Measurements from ENCODE around the gene KRT222. TPM values are rescaled to one million over a fixed set of nuclear protein-coding genes. Genes with fewer than 3 reads are reported as not detected.

Gene KRT222
- total and polyA plus RNA-seq, 4 experiments from 2014 or later, result not detected

DNA sequence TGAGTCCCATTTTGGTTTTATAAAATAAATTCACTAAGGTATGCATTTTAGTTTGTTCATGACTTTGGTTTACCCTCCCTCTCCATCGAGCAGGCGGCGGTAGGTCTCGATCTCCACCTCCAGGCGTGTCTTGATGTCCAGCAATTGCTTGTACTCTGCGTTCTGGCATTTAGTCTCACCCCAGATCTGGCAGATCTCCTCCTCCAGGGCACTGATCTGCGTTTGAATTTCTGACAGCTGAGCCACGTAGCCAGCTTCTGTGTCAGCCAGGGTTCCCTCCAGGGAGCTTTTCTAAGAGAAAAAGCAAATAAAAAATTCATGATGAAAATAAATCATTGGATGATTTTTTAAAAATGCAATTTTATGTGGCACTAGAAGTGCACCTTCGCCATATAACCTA, 34.4 kb upstream of the KRT222 start:
- no peak overlapping the region for H3K4me3 Mint-ChIP-seq

DNA sequence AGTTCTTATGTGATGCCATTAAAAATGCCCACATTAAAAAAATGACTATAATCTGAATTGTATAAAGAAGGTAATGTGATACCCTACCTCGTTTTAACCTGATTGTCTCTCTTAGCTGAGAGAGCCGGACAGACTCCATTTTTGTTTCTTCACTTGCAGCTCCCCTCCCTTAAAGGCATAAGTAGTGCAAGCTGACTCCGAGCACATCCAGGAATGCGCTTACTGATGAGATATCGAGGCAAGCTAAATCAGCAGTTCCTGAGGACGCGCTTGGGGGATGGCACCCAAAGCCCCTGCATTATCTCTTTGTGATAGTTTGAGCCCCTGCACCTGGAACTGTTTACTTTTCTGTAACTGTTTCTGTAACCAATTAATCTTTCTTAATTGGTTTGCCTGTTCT, 32.3 kb upstream of the KRT222 start:
- ChIA-PET CTCF (ENCODE audit: partially characterized antibody) (no interaction called here), POLR2A (ENCODE audit: partially characterized antibody) (no interaction called here)
- H3K27me3 ChIP-seq (ENCODE audit: insufficient read depth, low read length), result no peaks in the 10 kb centered on the region
- no peaks in the 10 kb centered on the region for H3K9me3 Mint-ChIP-seq
- H3K27ac ChIP-seq (ENCODE audit: low read depth, low read length), result no peak overlapping the region
- no peak overlapping the region for H3K27ac Mint-ChIP-seq
- H3K27me3 Mint-ChIP-seq, result peaks cover 11 to 25% of the 10 kb centered on the region in 2 donors
- H3K36me3 Mint-ChIP-seq, result no peaks in the 10 kb centered on the region
- intact Hi-C loops (cut with micrococcal nuclease), result no loop called here
- H3K4me1 Mint-ChIP-seq, result peaks cover 0 to 8% (median 0%) of the 10 kb centered on the region in 4 donors
- no peaks in the 10 kb centered on the region for H3K9me3 ChIP-seq (ENCODE audit: control insufficient read depth in 1 of 2, low read length in 2 of 2)
- H3K4me3 ChIP-seq (ENCODE audit: low read length in 2 of 2), result no peak overlapping the region
- no peak for DNase-seq
- no peaks in the 10 kb centered on the region for H3K36me3 ChIP-seq (ENCODE audit: insufficient read depth, low read length)
- no peaks in the 10 kb centered on the region for H3K4me1 ChIP-seq (ENCODE audit: insufficient read depth, low read length)
- no peak overlapping the region for H3K4me3 Mint-ChIP-seq

More for the DNA sequence above, 34.4 kb upstream of the KRT222 start:
- Mint-ChIP-seq H3K27me3 (peaks cover 13 to 27% of the 10 kb centered on the region in 2 donors), H3K4me1 (peaks cover 0 to 8% (median 0%) of the 10 kb centered on the region in 4 donors), H3K9me3 (no peaks in the 10 kb centered on the region), H3K36me3 (no peaks in the 10 kb centered on the region), H3K27ac (no peak overlapping the region)
- DNase-seq, result no peak
- no peaks in the 10 kb centered on the region for H3K9me3 ChIP-seq (ENCODE audit: control insufficient read depth in 1 of 2, low read length in 2 of 2)
- intact Hi-C loops (cut with micrococcal nuclease), result no loop called here
- H3K27ac ChIP-seq (ENCODE audit: low read depth, low read length), result no peak overlapping the region
- H3K36me3 ChIP-seq (ENCODE audit: insufficient read depth, low read length), result no peaks in the 10 kb centered on the region
- no peak overlapping the region for H3K4me3 ChIP-seq (ENCODE audit: low read length in 2 of 2)
- ChIA-PET POLR2A (ENCODE audit: partially characterized antibody) (no interaction called here), CTCF (ENCODE audit: partially characterized antibody) (no interaction called here)
- no peaks in the 10 kb centered on the region for H3K27me3 ChIP-seq (ENCODE audit: insufficient read depth, low read length)
- no peaks in the 10 kb centered on the region for H3K4me1 ChIP-seq (ENCODE audit: insufficient read depth, low read length)

DNA sequence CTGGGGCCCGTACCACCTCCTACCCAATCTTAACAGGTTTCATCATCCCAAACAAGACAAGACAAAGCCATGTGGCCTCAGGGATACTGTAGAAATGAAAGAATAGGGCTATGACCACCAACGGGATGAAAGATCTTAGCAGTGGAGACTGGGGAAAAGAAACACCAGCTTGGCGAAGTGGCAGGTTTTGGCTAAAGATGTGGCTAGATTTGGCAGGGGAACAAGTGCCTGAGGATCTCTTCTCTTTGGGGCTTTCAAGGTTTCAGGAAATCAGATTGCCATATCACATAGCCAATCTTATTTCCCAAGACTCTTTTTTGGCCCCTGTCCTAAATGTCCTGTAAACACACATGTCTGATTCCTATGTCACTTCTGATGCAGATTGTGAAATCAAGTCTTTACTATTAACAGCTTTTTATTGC, 31.7 kb upstream of the KRT222 start:
- no peak overlapping the region for H3K4me3 ChIP-seq (ENCODE audit: low read length in 2 of 2)
- no peaks in the 10 kb centered on the region for H3K27me3 ChIP-seq (ENCODE audit: insufficient read depth, low read length)
- H3K4me1 ChIP-seq (ENCODE audit: insufficient read depth, low read length), result no peaks in the 10 kb centered on the region
- no peaks in the 10 kb centered on the region for H3K36me3 Mint-ChIP-seq
- H3K27ac Mint-ChIP-seq, result no peak overlapping the region
- H3K4me3 Mint-ChIP-seq, result no peak overlapping the region
- no peaks in the 10 kb centered on the region for H3K9me3 ChIP-seq (ENCODE audit: control insufficient read depth in 1 of 2, low read length in 2 of 2)
- peaks cover 11 to 26% of the 10 kb centered on the region in 2 donors for H3K27me3 Mint-ChIP-seq
- no peak for DNase-seq
- intact Hi-C loops (cut with micrococcal nuclease), result no loop called here
- CTCF ChIA-PET (ENCODE audit: partially characterized antibody), result no interaction called here
- H3K36me3 ChIP-seq (ENCODE audit: insufficient read depth, low read length), result no peaks in the 10 kb centered on the region
- POLR2A ChIA-PET (ENCODE audit: partially characterized antibody), result no interaction called here
- peaks cover 0 to 8% (median 0%) of the 10 kb centered on the region in 4 donors for H3K4me1 Mint-ChIP-seq
- no peak overlapping the region for H3K27ac ChIP-seq (ENCODE audit: low read depth, low read length)
- no peaks in the 10 kb centered on the region for H3K9me3 Mint-ChIP-seq

DNA sequence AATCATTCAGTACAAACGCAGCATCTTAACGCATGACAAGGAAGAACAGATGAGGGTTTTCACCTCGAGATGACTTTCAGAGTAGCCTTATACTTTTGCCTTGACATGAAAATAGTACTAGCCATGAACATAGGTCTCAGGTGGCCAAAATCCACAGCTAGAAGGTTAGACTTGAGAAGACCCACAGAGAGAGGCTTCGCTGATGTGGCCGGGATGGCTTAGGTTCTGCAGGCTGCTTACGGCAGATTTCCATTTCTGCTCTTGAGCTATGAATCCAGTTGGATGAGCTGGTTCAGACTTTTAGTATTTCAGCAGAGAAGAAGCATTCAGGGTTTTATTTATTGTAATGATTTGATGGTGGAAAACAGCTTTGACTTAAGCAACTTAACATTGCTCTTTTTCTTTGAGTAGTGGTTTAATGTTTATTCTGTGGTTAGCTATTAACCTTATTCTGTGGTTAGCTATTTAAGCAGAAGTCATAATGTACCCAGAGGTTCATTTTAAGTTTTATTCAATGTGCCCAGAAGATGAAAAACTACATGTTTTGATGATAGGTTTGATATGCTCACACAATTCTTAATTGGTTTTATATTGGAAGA, 31.0 kb upstream of the KRT222 start:
- H3K9me3 Mint-ChIP-seq, result no peaks in the 10 kb centered on the region
- H3K4me3 ChIP-seq (ENCODE audit: low read length in 2 of 2), result no peak overlapping the region
- H3K36me3 ChIP-seq (ENCODE audit: insufficient read depth, low read length), result no peaks in the 10 kb centered on the region
- H3K27me3 ChIP-seq (ENCODE audit: insufficient read depth, low read length), result no peaks in the 10 kb centered on the region
- H3K27ac Mint-ChIP-seq, result no peak overlapping the region
- H3K4me1 ChIP-seq (ENCODE audit: insufficient read depth, low read length), result no peaks in the 10 kb centered on the region
- ChIA-PET POLR2A (ENCODE audit: partially characterized antibody) (no interaction called here), CTCF (ENCODE audit: partially characterized antibody) (no interaction called here)
- H3K4me3 Mint-ChIP-seq, result no peak overlapping the region
- H3K4me1 Mint-ChIP-seq, result peaks cover 0 to 8% (median 0%) of the 10 kb centered on the region in 4 donors
- no peaks in the 10 kb centered on the region for H3K9me3 ChIP-seq (ENCODE audit: control insufficient read depth in 1 of 2, low read length in 2 of 2)
- DNase-seq, result no peak
- H3K27me3 Mint-ChIP-seq, result peaks cover 11 to 26% of the 10 kb centered on the region in 2 donors
- intact Hi-C loops (cut with micrococcal nuclease), result no loop called here
- H3K27ac ChIP-seq (ENCODE audit: low read depth, low read length), result no peak overlapping the region
- H3K36me3 Mint-ChIP-seq, result no peaks in the 10 kb centered on the region

DNA sequence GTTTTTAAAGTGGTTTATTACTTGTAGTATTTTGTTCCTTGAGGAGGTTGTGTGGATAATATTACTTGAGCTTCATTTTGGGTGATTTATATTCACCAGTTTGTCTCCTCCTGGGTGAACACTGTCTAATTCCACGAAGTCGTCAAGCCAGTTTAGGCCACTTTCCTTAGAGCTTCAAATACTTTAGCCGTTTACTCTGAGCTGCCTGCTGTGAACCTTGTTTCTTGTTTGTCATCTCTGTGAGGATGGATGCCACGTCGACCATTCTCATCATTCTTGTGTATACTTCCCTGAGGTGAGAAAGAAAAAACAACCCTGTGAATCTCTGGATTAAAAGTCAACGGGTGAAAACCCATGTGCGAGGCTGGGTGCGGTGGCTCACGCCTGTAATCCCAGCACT, 29.6 kb upstream of the KRT222 start:
- Mint-ChIP-seq H3K36me3 (no peaks in the 10 kb centered on the region), H3K27me3 (peaks cover 12 to 26% of the 10 kb centered on the region in 2 donors), H3K4me1 (peaks cover 0 to 8% (median 0%) of the 10 kb centered on the region in 4 donors), H3K9me3 (no peaks in the 10 kb centered on the region), H3K4me3 (no peak overlapping the region), H3K27ac (no peak overlapping the region)
- Histone ChIP-seq H3K9me3 (ENCODE audit: control insufficient read depth in 1 of 2, low read length in 2 of 2) (no peaks in the 10 kb centered on the region), H3K4me1 (ENCODE audit: insufficient read depth, low read length) (no peaks in the 10 kb centered on the region), H3K27me3 (ENCODE audit: insufficient read depth, low read length) (no peaks in the 10 kb centered on the region), H3K27ac (ENCODE audit: low read depth, low read length) (no peak overlapping the region), H3K4me3 (ENCODE audit: low read length in 2 of 2) (no peak overlapping the region), H3K36me3 (ENCODE audit: insufficient read depth, low read length) (no peaks in the 10 kb centered on the region)
- ChIA-PET POLR2A (ENCODE audit: partially characterized antibody) (no interaction called here), CTCF (ENCODE audit: partially characterized antibody) (no interaction called here)
- DNase-seq, result no peak
- intact Hi-C loops (cut with micrococcal nuclease), result no loop called here

DNA sequence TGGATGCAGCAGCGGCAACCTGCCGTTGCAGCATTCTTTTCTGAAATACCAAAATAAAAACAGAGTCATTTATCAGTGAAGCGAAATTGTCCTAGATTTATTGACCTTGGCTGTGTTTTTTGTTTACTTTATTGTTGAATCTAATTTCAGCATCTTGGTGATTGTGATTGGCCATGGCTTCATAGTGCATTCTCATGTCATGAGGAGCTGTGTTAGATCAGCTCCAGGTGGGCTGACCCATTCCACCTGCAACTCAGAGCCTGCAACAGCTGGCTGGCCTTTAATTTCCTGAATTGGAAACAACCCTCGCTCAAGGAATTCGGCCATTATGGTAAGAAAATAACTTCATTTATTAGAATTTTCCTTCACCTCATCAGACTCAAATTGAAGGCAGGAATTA, 22.1 kb upstream of the KRT222 start:
- Histone ChIP-seq H3K9me3 (ENCODE audit: control insufficient read depth in 1 of 2, low read length in 2 of 2) (no peaks in the 10 kb centered on the region), H3K4me1 (ENCODE audit: insufficient read depth, low read length) (no peaks in the 10 kb centered on the region), H3K27ac (ENCODE audit: low read depth, low read length) (no peak overlapping the region), H3K27me3 (ENCODE audit: insufficient read depth, low read length) (no peaks in the 10 kb centered on the region), H3K4me3 (ENCODE audit: low read length in 2 of 2) (no peak overlapping the region), H3K36me3 (ENCODE audit: insufficient read depth, low read length) (no peaks in the 10 kb centered on the region)
- POLR2A ChIA-PET (ENCODE audit: partially characterized antibody), result no interaction called here
- Mint-ChIP-seq H3K4me3 (no peak overlapping the region), H3K36me3 (no peaks in the 10 kb centered on the region), H3K9me3 (no peaks in the 10 kb centered on the region), H3K27me3 (peaks cover 9 to 11% of the 10 kb centered on the region in 2 donors), H3K4me1 (no peaks in the 10 kb centered on the region), H3K27ac (no peak overlapping the region)
- intact Hi-C loops (cut with micrococcal nuclease), result no loop called here
- no peak for DNase-seq
- CTCF ChIA-PET (ENCODE audit: partially characterized antibody), result no interaction called here

DNA sequence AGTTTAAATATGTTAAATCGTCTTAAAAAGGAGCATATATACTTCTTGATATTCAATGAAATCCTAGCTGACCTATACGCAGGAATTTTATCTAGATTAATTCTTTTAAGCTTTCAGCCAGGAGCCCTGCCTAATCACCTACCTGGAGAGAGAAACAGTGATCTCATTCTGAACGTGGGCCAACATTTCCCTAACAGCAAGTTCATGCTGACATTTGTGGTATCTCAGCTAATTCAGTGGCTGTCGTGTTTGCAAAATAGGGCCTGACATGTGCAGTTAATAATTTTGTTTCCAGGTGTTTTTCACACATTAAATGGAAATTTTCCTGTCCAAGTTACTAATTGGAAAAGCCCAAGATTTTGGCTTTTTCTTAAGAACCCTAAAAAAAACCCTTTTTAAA, 21.2 kb upstream of the KRT222 start:
- Mint-ChIP-seq H3K4me3 (no peak overlapping the region), H3K36me3 (no peaks in the 10 kb centered on the region), H3K27ac (no peak overlapping the region), H3K4me1 (no peaks in the 10 kb centered on the region), H3K27me3 (peaks cover 13 to 15% of the 10 kb centered on the region in 2 donors), H3K9me3 (no peaks in the 10 kb centered on the region)
- DNase-seq, result no peak
- no peaks in the 10 kb centered on the region for H3K4me1 ChIP-seq (ENCODE audit: insufficient read depth, low read length)
- no peaks in the 10 kb centered on the region for H3K9me3 ChIP-seq (ENCODE audit: control insufficient read depth in 1 of 2, low read length in 2 of 2)
- H3K36me3 ChIP-seq (ENCODE audit: insufficient read depth, low read length), result no peaks in the 10 kb centered on the region
- H3K4me3 ChIP-seq (ENCODE audit: low read length in 2 of 2), result no peak overlapping the region
- intact Hi-C loops (cut with micrococcal nuclease), result no loop called here
- H3K27me3 ChIP-seq (ENCODE audit: insufficient read depth, low read length), result no peaks in the 10 kb centered on the region
- CTCF ChIA-PET (ENCODE audit: partially characterized antibody), result no interaction called here
- POLR2A ChIA-PET (ENCODE audit: partially characterized antibody), result no interaction called here
- no peak overlapping the region for H3K27ac ChIP-seq (ENCODE audit: low read depth, low read length)

DNA sequence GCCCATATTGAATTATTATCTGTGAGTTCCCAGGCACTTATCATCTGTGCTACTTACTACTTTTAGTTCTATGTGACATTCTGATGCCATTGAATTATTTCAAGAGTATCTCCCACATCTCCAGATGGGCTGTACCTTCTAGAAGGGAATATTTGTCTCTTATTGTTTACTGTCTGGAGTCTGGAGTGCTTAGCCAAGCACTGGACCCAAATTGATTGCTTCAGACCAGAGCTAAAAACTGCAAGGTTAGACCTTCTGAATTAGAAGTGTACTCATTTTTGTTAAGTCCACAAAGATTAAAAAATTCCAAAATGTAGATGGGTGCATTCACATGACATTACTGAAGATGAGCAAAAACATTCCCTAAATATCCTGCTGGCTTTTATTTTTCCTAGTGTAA, 16.0 kb upstream of the KRT222 start:
- intact Hi-C loops (cut with micrococcal nuclease), result no loop called here
- Mint-ChIP-seq H3K4me3 (no peak overlapping the region), H3K4me1 (no peaks in the 10 kb centered on the region), H3K36me3 (no peaks in the 10 kb centered on the region), H3K27me3 (peaks cover 26 to 42% of the 10 kb centered on the region in 2 donors), H3K27ac (no peak overlapping the region), H3K9me3 (no peaks in the 10 kb centered on the region)
- peaks cover 5% of the 10 kb centered on the region for H3K27me3 ChIP-seq (ENCODE audit: insufficient read depth, low read length)
- H3K9me3 ChIP-seq (ENCODE audit: control insufficient read depth in 1 of 2, low read length in 2 of 2), result no peaks in the 10 kb centered on the region
- H3K4me1 ChIP-seq (ENCODE audit: insufficient read depth, low read length), result no peaks in the 10 kb centered on the region
- H3K27ac ChIP-seq (ENCODE audit: low read depth, low read length), result no peak overlapping the region
- CTCF ChIA-PET (ENCODE audit: partially characterized antibody), result interaction anchor here (1.0 kb wide), 1 partner anchor 34 kb away, joined by 3 read pairs; the partner anchor contains the start of gene SMARCE1
- no peak overlapping the region for H3K4me3 ChIP-seq (ENCODE audit: low read length in 2 of 2)
- no peaks in the 10 kb centered on the region for H3K36me3 ChIP-seq (ENCODE audit: insufficient read depth, low read length)
- POLR2A ChIA-PET (ENCODE audit: partially characterized antibody), result no interaction called here
- no peak for DNase-seq

All from CD4-positive, alpha-beta memory T cell (primary cell).